Measurements from ENCODE around the gene LINGO3. TPM values are rescaled to one million over a fixed set of nuclear protein-coding genes. Genes with fewer than 3 reads are reported as not detected.

LINGO3 gene
- total RNA-seq, 4 donors from 2014 or later = not detected

DNA sequence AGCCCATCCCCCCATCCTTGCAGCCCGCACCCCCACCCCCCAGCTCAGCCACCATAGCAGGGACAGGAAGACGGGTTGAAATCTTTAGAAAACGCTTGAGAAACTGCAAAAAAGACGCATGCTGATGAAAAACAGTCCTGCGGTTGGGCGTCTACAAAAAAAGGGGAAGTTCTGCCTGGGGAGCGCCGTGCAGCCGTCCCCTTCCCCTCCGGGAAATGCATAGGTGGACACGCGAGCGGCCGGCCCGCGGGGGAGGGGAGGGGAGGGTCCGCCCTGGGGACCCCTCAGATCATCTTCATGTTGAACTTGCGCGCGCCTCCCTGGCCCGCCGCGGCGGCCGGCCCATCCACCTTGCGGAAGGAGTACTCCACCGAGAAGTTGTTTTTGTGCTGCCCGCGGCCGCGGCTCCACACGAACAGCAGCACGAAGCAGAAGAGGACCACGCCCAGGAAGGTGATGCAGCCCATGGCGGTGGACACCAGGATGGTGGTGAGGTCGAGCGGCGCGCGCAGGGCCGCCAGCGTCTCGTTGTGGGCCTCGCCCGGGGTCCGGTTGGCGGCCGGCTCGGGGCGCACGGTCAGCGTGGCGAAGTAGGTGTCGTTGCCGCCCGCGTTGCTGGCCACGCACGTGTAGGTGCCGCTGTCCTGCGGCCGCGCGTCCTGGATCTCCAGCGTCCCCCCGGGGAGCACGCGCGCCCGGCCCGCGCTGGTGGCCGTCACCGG, 18.1 kb downstream of the LINGO3 start:
- no peak overlapping the region for H3K27ac ChIP-seq

DNA sequence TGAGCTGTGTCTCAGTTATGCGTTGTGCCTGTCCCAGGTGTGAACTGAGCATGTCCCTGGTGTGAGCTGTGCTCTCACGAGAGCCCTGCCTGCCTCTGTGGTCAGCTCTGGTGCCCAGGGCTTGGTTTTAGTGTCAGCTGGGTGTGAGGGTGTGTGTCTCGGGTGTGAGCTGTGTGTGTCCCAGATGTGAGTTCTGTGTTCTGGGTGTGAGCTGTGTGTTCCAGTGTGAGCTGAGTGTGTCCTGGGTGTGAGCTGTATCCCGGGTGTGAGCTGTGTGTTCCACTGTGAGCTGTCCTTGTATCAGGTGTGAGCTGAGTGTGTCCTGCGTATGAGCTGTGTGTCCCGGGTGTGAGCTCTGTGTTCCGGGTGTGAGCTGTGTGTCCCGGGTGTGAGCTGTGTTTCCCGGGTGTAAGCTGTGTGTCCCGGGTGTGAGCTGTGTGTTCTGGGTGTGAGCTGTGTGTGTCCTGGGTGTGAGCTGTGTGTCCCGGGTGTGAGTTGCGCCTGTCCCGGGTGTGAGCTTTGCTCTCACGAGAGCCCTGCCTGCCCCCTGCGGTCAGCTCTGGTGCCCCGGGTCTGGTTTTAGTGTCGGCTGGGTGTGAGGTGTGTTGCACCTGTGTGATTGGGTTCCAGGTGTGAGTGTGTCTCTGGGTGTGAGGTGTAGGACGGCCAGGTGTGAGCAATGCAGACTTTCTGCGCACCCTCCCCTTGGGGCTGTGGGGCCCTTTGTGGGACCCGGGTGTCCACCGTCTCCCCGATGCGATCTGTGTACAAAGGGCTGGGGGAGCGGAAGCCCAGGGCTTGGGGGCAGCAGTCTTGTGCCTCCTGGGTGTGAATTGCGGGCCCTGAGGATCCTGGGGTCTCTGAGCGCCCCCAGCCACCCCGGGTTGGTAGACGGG, 18.9 kb downstream of the LINGO3 start:
- H3K27me3 ChIP-seq = peaks cover 6 to 11% of the 10 kb centered on the region in 2 donors
- peaks cover 0 to 16% of the 10 kb centered on the region in 2 donors for H3K4me1 ChIP-seq
- no peak overlapping the region for H3K27ac ChIP-seq
- TF ChIP-seq, protein P1, sequence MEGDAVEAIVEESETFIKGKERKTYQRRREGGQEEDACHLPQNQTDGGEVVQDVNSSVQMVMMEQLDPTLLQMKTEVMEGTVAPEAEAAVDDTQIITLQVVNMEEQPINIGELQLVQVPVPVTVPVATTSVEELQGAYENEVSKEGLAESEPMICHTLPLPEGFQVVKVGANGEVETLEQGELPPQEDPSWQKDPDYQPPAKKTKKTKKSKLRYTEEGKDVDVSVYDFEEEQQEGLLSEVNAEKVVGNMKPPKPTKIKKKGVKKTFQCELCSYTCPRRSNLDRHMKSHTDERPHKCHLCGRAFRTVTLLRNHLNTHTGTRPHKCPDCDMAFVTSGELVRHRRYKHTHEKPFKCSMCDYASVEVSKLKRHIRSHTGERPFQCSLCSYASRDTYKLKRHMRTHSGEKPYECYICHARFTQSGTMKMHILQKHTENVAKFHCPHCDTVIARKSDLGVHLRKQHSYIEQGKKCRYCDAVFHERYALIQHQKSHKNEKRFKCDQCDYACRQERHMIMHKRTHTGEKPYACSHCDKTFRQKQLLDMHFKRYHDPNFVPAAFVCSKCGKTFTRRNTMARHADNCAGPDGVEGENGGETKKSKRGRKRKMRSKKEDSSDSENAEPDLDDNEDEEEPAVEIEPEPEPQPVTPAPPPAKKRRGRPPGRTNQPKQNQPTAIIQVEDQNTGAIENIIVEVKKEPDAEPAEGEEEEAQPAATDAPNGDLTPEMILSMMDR (IDR thresholded peaks at IDR 0.05) = no peak
- TF ChIP-seq POLR2A (IDR thresholded peaks at IDR 0.05) = no peak
- H3K9me3 ChIP-seq = no peaks in the 10 kb centered on the region
- no peaks in the 10 kb centered on the region for H3K36me3 ChIP-seq
- DNase-seq = no peak
- intact Hi-C loops (cut with DNase I; ENCODE audit: low total_unique reads) = no loop called here
- H3K4me3 ChIP-seq = no peak overlapping the region

More for the DNA sequence above, 18.1 kb downstream of the LINGO3 start:
- Histone ChIP-seq H3K9me3 (no peaks in the 10 kb centered on the region), H3K27me3 (peaks cover 6 to 11% of the 10 kb centered on the region in 2 donors), H3K4me3 (no peak overlapping the region), H3K36me3 (no peaks in the 10 kb centered on the region), H3K4me1 (peaks cover 0 to 24% of the 10 kb centered on the region in 2 donors)
- DNase-seq = no peak
- intact Hi-C loops (cut with DNase I; ENCODE audit: low total_unique reads) = no loop called here
- TF ChIP-seq, protein P1 (IDR thresholded peaks at IDR 0.05) = no peak
- TF ChIP-seq POLR2A (IDR thresholded peaks at IDR 0.05) = no peak

DNA sequence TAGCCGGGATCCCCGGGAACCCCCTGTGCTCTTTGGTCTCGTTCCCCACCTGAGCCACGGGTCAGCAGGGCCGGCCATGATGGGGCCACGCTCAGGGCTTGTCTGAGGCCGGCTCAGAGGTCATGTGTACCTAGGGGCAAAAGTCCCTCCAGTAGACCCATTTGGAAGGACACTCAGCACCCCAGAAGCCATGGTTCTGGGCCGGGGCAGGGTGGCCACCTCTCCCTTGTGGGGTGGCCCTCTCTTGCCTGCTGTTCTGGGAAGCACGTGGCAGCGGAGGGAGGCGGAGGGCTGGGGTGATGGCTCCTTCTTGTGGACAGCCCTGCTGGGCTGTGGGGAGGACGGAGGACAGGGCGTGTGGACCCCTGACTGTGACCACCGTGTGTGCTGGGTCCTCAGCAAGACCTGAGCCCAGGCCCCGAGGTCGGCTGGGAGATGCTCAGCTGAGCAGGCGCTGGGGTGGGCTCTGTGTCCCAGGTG, 19.6 kb downstream of the LINGO3 start:
- Histone ChIP-seq H3K27ac (no peak overlapping the region), H3K27me3 (peaks cover 6 to 11% of the 10 kb centered on the region in 2 donors), H3K9me3 (no peaks in the 10 kb centered on the region), H3K4me1 (peaks cover 0 to 14% of the 10 kb centered on the region in 2 donors), H3K36me3 (no peaks in the 10 kb centered on the region), H3K4me3 (no peak overlapping the region)
- intact Hi-C loops (cut with DNase I; ENCODE audit: low total_unique reads) = no loop called here
- no peak for DNase-seq
- TF ChIP-seq POLR2A (IDR thresholded peaks at IDR 0.05) = no peak
- TF ChIP-seq, protein P1 (IDR thresholded peaks at IDR 0.05) = no peak

DNA sequence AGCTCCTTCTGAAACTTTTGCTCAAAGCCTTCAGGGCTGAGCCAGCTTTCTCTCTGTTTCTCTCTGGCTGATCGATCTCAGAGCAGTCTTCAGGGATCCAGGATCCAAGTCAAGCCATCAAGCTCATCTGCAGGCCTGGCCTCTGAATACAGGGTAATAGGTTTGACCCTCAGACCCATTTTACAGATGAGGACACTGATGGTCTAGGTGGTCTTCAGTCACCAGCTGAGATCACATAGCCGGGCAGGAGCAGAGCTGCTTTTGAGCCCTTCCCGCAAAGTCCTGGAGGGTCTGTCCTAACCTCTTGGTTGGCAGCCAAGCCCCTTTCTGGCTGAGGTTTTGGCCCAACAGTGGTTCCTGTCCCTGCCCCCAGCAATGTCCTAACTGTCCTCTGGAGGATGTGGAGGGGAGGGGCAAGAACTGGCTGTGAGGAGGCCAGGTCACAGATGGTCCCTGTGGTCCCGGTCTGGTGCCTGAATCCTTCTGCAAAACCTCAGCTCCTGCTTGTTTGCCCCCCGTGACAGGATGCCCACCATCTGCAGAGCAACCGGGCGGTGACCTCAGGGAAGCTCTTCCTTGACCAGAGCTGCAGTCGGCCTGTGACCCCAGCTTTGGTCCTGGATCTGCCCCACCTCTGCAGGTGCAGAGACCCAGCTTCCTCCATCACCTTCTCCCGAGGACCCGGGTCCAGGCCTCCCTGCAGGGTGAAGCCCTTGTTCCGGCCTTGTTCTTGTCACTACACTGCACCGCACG, 20.2 kb downstream of the LINGO3 start:
- TF ChIP-seq, protein P1 (IDR thresholded peaks at IDR 0.05) = no peak
- TF ChIP-seq POLR2A (IDR thresholded peaks at IDR 0.05) = no peak
- no peak overlapping the region for H3K27ac ChIP-seq
- H3K36me3 ChIP-seq = no peaks in the 10 kb centered on the region
- peaks cover 0 to 15% of the 10 kb centered on the region in 2 donors for H3K4me1 ChIP-seq
- intact Hi-C loops (cut with DNase I; ENCODE audit: low total_unique reads) = no loop called here
- no peak overlapping the region for H3K4me3 ChIP-seq
- DNase-seq = no peak
- H3K27me3 ChIP-seq = peaks cover 6 to 11% of the 10 kb centered on the region in 2 donors
- H3K9me3 ChIP-seq = no peaks in the 10 kb centered on the region
